Stimulated activated CD8-positive, alpha-beta memory T cell treated with anti-CD3 and anti-CD28 coated beads, Interleukin-7, amount 100 ng/mL, for 1 hour (primary cell): Measurements from ENCODE around the gene RBPJL.

ENCODE experiments used
- DNase-seq, 2 donors: peaks; one replicate each; pipeline ENCODE4 v3.0.0-alpha.2; 2020; ENCODE audit warnings: low read depth in 2 of 2

RBPJL gene, protein sequence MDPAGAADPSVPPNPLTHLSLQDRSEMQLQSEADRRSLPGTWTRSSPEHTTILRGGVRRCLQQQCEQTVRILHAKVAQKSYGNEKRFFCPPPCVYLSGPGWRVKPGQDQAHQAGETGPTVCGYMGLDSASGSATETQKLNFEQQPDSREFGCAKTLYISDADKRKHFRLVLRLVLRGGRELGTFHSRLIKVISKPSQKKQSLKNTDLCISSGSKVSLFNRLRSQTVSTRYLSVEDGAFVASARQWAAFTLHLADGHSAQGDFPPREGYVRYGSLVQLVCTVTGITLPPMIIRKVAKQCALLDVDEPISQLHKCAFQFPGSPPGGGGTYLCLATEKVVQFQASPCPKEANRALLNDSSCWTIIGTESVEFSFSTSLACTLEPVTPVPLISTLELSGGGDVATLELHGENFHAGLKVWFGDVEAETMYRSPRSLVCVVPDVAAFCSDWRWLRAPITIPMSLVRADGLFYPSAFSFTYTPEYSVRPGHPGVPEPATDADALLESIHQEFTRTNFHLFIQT

DNA sequence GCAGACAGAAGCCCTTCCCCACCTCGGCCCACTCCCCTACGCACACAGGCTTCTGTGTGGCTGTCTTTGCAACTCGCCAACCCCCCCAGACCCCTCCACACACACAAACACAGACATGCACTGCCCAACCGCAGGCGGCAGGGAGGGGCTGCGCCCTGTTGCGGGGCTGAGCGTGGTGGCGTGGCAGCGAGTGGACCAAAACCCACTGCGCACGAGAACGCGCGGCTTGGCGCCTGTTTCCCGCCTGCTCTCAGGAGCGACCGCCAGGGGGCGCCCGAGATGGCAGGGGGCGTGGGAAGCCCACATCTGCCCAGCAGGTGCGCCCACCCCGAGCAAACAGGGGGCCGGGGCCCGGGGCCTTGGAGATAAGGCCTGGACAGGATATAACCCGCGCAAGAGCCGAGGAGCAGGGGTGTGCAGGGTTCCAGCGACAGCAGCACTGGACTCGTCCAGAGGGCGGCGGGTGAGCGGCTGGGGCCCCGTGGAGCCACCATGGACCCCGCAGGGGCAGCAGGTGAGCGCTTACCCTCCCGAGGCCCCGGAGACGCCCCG is at the start of gene RBPJL:
RBPJL (plus strand) TSS at position 410 of the 552 bp plus-strand sequence; CDS start at position 493, 83 bp downstream.
- peak in 1 of 2 donors; percentile 7 for DNase-seq

DNA sequence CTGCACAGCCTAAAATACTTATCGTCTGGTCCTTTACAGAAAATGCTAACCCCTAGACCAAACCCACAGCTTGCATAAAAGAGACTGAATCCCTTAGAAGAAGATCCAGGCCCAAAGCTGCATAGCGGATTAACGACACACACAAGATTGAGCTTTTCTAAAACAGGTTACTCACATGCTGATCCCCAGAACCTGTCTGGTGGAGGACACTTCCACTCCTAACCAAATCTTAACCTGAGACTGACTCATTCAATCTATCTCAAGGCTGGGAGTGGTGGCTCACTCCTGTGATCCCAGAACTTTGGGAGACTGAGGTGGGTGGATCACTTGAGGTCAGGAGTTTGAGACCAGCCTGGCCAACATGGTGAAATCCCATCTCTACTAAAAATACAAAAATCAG is 49.5 kb upstream of the RBPJL start:
- DNase-seq = no peak

DNA sequence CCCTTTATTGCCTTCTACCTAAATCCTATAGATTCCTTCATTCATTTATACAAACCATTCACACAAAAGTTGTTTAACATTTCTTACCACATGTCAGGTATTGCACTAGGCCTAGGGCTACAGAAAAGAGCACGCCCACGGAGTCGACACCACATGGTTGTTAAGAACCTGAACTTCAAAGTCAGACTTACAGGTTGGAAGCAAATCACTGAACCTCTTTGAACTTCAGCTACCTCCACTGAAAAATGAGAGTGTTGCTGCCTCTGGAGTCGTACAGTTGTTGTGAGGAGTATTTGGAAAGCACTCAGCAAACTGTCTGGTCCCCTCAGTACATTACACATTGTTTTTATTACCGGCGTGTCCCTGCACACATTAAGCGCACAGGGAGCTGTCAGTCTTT is 48.9 kb upstream of the RBPJL start:
- DNase-seq = no peak

DNA sequence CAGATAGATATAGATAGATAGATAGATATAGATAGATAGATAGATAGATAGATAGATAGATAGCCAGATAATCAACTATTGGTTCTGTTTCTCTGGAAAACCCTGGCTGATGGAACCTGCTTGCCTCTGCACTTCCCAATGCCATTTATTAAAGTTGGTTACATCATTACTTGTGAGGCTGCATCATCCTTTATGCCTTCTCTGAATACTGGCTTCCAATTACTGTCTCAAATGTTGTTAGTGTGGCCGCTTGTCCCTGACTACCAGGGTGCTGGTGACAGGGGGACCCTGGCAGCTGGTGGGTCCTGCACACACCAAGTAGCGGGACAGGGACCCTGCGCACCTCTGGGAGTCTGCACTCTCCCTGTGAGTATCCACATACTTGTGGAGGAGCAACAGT is 48.4 kb upstream of the RBPJL start:
- no peak for DNase-seq

DNA sequence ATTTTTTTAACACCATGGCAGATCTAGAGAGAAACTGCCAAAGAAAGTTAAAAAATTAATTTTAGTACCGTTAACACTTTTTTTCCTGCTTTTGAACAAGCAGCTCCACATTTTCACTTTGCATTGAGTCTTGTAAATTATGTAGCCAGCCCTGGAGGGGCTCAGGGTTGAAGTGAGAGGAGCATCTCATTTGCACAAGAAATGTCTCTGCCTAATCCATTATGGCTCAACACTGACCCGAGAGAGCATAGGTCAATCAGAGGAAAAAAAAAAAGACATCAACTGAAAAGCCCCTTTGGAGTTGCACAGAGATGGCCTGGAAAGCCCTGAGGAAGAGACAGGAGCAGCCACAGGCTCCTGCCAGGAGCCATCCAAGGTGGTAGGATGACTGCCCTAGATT is 48.0 kb upstream of the RBPJL start:
- no peak for DNase-seq

DNA sequence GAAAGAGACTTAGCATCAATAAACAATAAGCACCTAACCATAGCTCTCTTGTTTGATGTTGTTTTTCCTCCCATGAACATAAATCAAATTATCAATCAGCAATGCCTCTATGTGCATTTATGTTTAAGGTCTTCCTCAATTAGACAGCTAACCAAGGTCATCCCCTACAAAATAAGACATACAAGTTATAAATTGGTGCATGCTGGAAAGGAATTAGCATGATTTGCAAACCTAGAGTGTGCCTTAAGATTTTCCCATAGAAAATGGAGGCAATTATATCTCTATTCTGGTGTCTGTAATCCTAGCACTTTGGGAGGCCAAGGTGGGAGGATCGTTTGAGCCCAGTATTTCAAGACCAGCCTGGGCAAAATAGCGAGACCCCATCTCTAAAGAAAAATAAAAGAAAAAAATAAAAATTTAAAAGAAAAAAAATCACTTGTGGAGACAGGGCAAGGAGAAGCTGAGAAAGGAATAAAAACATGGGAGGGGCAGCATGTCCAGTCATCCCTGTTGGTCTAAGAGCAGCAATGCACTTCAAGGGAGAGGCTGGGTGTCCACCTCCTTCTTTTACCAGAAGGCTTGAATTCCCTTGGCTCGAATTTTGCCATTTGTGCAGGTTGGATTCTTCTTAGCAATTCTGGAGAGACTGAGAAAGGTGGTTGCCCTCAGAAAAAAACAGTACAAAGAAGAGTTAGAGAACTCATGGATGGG is 42.9 kb upstream of the RBPJL start:
- DNase-seq = no peak

DNA sequence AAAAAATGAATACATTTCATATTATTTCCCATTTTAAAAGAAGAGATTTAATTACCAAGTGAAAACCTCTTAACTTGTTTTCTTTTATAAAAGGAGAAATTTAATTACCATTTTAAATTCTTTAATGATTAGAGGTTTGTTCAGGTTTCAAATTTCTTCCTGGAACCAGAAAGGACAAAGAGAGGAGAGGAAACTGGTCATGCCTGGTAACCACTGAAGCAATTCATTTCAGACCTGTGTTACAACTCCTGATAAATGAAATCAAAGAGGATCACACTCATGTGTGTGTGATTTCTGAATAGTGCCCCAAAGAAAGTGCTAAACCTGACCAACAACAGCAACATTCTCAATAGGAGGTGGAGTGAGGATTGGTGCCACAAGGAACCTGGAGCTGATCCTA is 39.7 kb upstream of the RBPJL start:
- DNase-seq = no peak

DNA sequence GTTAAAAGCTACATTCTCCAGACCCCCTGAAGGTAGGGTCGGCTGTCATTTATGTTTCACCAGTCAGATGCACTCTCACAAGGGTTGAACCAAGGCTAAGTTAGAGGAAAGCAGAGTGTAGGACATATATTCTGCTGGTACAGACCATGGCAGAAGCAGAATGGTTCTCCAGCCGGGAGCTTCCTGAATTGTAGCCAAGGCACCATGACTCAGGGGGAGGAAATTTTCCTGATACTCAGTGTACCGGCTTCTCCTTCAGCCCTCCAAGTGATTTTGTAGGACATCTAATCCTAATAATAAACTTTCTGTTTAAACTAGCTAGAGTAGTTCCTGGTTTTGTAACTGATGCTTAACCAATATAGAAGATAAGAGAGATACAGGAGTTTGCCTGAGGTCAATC is 38.1 kb upstream of the RBPJL start:
- DNase-seq = no peak

DNA sequence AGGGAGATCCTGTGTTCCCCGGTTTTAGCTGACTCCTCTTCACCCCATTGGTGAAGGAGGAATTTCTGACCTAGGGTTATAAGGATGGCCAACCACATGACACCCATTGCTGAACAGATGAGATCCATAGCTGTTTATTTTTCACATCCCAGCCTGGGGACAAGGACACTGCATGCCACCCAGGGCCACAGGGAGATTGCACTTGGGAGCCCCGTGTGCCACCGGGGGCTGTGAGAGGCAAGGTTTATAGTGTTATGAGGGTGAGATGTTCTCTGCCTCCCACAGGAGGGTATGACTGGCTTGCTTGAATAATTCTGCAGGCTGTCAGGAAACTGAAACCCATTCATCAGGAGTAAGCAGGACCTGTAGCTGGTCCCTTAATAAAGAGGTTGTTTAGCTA is 37.6 kb upstream of the RBPJL start:
- no peak for DNase-seq

DNA sequence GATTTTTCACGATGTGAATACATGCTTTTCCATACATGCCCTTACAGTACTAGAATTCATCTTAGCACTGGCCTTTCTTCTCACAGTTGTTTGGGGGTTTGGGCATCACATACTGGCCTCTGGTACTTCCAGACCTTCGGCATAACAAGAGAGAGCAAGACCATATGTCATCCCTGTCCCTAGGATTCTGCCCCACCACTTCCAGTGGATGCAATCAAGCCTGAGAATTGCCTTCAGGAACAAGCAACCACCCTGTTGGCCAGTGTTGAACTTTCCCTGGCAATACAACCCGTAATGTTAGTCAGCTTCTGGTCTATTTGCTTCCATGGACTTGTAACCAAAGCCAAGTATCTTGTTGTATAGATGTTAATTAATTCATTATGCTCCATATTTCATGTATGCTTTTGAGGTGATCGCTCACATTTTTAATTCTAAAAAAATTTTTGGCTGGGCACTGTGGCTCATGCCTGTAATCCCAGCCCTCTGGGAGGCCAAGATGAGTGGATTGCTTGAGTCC is 36.8 kb upstream of the RBPJL start:
- DNase-seq = no peak

DNA sequence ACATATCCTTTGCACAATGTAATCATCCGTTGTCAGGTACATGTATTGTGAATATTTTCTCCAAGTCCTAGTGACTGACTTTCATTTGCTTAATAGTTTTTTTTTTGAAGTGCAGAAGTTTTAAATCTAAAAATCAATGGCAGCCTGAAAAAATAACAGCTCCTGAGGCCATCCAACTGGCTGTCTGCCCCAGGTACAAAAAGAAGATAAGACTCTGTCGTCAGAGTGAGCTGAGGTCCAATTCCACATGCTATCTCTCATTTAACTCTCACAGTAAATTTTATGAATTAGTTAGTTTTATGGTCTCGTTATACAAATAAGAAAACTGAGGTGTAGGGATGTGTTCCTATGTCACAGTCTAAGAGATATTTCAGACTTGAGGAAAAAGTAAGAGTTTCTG is 31.3 kb upstream of the RBPJL start:
- no peak for DNase-seq

DNA sequence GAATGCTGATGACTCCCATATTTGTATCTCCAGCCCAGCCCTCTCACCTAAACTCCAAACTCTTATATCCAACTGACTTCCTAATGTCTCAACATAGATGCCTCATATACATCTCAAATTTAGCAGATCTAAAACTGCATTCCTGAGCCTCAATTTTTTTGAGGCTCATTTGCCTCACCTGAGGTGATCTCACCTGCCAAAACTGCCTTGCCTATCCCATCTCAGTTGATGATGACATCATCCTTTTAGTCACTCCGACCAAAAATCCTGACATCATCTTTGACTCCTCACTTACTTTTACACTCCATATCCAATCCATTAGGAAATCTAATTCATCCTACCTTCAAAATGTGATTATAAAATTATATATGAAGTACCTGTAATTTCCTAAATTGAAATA is 26.6 kb upstream of the RBPJL start:
- DNase-seq = no peak

DNA sequence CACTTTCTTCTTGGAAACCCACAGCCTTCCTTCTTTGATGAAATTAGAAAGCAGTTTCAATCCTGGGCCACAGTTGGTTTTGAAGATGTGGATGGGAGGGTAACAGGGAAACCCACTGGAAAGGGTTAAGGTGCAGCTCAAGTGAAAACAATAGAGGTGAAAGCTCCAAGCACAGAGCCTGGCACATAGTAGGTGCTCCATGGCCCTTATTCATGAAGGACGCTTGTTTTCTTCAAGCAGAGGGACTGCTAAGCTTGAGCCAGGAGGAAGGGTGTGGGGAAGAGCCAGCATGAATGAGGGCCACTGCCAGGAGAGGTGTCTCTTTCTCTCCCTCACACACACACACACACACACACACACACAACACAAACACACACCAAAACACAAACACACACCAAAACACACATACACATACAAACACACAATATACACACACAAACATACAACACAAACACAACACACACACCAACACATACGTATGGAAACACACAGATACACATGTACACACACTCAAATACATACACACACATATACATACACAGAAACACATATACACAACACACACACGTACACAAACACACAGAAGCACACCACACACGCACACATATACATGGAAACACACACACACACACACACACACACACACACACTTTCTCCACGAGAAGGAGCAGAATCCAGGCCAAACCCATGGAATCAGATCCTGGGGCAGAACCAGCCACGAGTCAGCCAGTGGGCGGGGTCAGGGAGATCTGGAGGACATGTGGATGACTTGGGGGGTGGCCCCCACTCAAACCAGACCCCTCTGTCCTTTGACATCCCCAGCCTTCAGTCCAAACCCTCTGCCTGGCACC is 23.7 kb upstream of the RBPJL start:
- DNase-seq = no peak

DNA sequence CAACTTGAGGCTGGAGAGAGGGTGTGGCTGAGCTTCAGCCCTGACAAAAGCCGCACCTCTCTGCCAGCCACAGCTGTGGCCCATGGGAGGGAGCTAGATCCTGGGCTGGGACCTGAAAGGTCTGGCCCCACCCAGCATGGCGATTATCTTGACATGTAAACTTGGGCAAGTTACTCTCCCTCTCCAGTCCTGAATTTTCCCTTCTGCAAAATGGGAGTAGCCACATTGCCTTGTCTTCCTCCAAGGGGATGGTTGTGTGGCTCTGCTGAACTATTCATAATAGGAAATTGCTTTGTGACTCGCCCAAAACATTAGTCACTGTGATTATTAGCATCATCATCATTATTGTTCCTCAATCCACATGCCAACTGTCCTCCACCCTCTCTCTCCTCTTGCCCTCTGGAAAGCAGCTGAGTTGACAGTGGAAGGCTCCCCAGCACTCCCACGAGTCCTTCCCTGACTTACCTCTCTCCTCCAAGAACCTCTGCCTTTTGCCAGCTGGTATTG is 23.0 kb upstream of the RBPJL start:
- no peak for DNase-seq

DNA sequence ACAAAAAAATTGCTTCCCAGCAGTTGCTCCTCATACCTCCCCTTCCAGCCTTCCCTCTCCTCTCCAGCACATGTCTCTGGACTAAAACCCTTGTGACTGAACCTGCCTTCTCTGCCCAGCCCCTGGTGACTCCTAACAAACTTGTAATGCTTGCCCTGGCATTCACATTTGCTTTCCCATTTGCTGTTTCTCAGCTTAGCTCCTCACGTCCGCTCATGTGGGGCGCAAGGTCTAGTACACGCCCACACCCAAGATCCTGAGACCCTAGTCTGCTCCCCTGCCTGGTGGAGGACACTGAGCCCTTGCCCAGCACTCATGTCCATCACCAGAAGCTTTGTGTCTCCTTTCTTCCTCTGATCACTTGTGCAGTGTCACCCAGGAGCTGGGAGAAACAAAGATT is 18.3 kb upstream of the RBPJL start:
- no peak for DNase-seq

DNA sequence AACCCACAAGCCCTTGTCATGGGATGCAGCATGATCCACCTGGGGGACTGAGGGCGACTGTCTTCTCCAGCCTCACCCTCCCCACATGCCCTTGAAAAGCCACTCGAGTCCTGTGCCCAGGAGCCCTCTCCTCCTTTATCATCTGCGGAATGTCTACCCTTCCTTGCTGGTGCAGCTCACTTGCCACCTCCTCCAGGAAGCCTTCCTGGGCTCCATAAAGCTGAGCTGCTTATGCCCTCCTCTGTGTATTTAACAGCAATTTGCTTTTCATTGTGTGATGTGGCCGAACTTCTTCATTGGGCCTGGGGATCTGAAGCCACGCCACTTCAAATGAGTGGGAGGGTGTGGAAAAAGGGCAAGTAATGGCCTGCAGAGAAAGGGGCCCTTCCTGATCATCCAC is 17.8 kb upstream of the RBPJL start:
- DNase-seq = no peak

DNA sequence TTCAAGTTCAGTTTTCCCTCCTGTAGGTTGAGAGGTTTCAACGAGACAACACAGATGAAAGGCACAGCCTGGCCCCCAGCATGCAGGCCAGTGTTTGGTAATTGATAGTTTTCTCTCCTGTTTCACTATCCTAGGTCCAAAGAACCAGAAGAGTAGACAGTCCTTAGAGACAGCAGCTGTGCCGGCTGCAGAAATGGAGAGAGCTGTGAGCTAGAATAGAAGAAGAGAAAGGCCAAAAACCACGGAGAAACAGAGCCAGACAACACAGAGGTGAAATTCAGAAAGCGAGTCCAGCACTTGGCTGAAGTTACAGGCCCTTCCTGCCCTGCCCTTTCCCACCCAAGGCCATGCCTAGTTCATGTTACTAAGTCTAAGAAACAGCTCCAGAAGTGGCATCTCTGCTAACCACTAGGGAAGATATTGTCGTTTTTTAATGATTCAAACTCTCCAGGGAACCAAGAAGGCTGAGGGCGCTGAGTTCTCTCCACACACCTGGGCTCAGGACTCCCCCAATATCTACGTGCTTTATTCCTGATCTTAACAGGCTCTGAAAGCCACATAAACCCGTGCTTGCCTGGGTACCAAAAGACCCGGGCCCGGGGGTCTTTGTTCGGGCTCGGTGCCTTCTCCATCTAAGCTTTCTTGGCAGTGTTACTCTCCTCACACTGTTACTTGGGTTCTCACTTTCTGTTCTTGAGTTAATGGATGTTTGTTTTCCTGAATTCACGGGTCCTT is 16.5 kb upstream of the RBPJL start:
- DNase-seq = no peak

DNA sequence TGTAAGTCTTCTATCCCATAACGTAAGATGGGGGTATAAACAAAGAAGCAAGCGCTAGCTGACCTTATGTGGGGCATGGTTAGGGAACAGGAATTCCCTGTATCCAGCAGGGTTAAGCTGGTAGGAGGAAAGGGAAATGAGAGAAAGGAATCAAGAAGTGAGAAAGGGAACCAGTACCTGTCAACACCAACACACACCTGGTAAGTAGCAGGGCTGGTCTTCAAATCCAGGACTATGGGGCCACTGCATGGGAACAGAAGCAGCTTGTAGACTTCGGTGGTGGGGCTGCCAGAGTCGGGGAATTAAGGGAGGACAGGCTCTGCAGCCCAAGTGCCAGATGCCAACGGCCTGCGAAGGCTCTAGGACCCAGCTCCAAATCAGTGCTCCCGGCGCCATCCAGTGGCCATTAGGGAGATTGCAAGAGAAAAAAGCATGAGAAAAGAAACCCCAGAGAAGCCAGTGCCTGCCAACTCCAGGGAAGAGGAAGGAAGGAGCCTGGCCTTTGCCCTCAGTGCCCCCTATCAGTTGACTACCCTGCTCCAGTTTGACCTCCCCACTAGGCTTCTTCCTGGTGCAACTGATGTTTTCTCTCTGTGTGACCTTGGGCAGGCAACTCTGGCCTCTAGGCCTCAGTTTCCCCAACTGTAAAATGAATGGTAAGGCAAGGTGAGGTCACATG is 15.8 kb upstream of the RBPJL start:
- DNase-seq = peak in 1 of 2 donors; percentile 34

DNA sequence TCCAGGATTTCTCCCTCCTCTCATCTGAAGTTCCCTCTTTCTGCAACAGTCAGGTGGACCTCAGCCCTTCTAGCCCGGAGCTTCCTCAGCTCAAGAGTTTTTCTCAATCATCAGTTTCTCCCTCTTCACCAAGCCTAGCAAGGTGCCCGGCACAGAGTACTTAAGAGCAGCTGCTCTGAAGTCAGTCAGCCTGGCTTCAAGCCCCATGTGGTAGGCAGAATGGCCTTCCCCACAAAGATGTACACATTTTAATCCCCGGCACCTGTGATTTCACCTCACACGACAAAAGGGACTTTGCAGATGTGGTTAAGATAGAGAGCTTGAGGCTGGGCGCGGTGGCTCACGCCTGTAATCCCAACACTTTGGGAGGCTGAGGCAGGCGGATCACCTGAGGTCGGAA is 15.1 kb upstream of the RBPJL start:
- DNase-seq = no peak

DNA sequence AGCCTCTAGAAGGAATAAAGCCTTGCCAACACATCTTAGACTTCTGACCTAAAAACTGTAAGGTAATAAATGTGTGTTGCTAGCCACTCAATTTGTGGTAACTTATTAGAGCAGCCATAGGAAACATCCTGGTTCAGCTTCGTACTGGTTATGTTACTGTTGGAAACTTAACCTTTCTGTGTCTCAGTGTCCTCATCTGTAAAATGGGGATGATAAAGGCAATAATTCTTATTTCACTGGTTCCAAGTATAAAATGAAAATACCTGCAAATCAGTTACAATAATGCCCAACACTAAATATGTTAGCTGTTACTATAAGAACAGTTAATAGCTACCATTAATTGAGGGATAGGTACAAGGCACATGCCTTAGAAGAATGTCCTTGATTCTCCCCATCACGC is 14.3 kb upstream of the RBPJL start:
- DNase-seq = no peak
